Non-pigmented ciliary epithelial cell (primary cell): Measurements from ENCODE around the gene AKAP9.
A peak's percentile ranks its signal among the peaks of the same experiment; 100 is the strongest.
"Not testable (repeated sequence)": the region's sequence is repeated elsewhere in the genome, so short reads cannot be mapped to it uniquely, and the experiment has no call there.

Experiments used
- DNase-seq: peaks from one replicate; pipeline ENCODE4 v3.0.0-alpha.2; 2010; ENCODE audit warnings: low read depth

The AKAP9 gene

GRCh38 chr7:92064438-92065029 lies 123.9 kb downstream of the AKAP9 start:
- DNase-seq = no peak

GRCh38 chr7:92071032-92071431 lies 130.4 kb downstream of the AKAP9 start:
- no peak for DNase-seq

GRCh38 chr7:92072121-92072520 lies 131.5 kb downstream of the AKAP9 start:
- no peak for DNase-seq

GRCh38 chr7:92072708-92073107 lies 132.0 kb downstream of the AKAP9 start:
- DNase-seq = no peak

GRCh38 chr7:92075455-92076158 lies 134.9 kb downstream of the AKAP9 start:
- DNase-seq = no peak

GRCh38 chr7:92076509-92076908 lies 135.8 kb downstream of the AKAP9 start:
- no peak for DNase-seq

GRCh38 chr7:92083922-92084321 lies 143.3 kb downstream of the AKAP9 start:
- not testable (repeated sequence) for DNase-seq

- no peak for DNase-seq
Observed at GRCh38 chr7:92088266-92088665, 147.6 kb downstream of the AKAP9 start.

GRCh38 chr7:92092210-92092609 lies 151.5 kb downstream of the AKAP9 start:
- no peak for DNase-seq

GRCh38 chr7:92095380-92095779 lies 154.7 kb downstream of the AKAP9 start:
- DNase-seq = no peak

GRCh38 chr7:92100534-92100933 lies 159.9 kb downstream of the AKAP9 start:
- DNase-seq = no peak

- DNase-seq = peak; percentile 10
Observed at GRCh38 chr7:92102862-92103261, 162.2 kb downstream of the AKAP9 start.

GRCh38 chr7:92108821-92109220 lies 168.2 kb downstream of the AKAP9 start:
- DNase-seq = no peak

- no peak for DNase-seq
Observed at GRCh38 chr7:92110857-92111256, 170.2 kb downstream of the AKAP9 start.

GRCh38 chr7:92115821-92116220 lies 175.2 kb downstream of the AKAP9 start:
- no peak for DNase-seq

GRCh38 chr7:92116949-92117348 lies 176.3 kb downstream of the AKAP9 start:
- no peak for DNase-seq

GRCh38 chr7:92119213-92119759 lies 178.6 kb downstream of the AKAP9 start:
- DNase-seq = no peak

GRCh38 chr7:92121681-92122080 lies 181.0 kb downstream of the AKAP9 start:
- no peak for DNase-seq

GRCh38 chr7:92131093-92131492 lies 190.4 kb downstream of the AKAP9 start:
- DNase-seq = no peak

GRCh38 chr7:92131764-92132330 lies 191.2 kb downstream of the AKAP9 start:
- no peak for DNase-seq

GRCh38 chr7:92133133-92133736 lies 192.6 kb downstream of the AKAP9 start:
- no peak for DNase-seq

GRCh38 chr7:92133737-92134270 lies 193.1 kb downstream of the AKAP9 start:
- DNase-seq = no peak
